Measurements from ENCODE around the gene UBTF.
A peak's percentile ranks its signal among the peaks of the same experiment; 100 is the strongest.

Gene UBTF

GRCh38 chr17:44167181-44167861 is 52.2 kb downstream of the UBTF start:
- DNase-seq = no peak

- DNase-seq = no peak
Measured at GRCh38 chr17:44164476-44164875, 55.0 kb downstream of the UBTF start.

- DNase-seq = peak; percentile 60
Measured at GRCh38 chr17:44159519-44160210, 59.8 kb downstream of the UBTF start.

- DNase-seq = no peak
Measured at GRCh38 chr17:44155488-44155887, 64.0 kb downstream of the UBTF start.

Data from CD4-positive, alpha-beta T cell treated with Interleukin-21 for 1 hour (primary cell).